Prostate gland (tissue), 2 donors: ENCODE measurements around the gene CALHM1. TPM values are rescaled to one million over a fixed set of nuclear protein-coding genes. Genes with fewer than 3 reads are reported as not detected.

ENCODE experiments used
- DNase-seq: peaks from one replicate; pipeline ENCODE4 v3.0.0-alpha.2; 2019; ENCODE audit warnings: low spot score
- H3K27ac ChIP-seq, 2 donors: fragments of 200-600 bp; sonication (generic); 2 replicates each; pipeline ENCODE4 v1.5.1; 2017 to 2019
- H3K27me3 ChIP-seq: fragments of 200-600 bp; sonication (generic); replicated peaks from 2 replicates; pipeline ENCODE4 v1.5.1; 2019; ENCODE audit not compliant: insufficient read depth
- H3K36me3 ChIP-seq, 2 donors: fragments of 200-600 bp; sonication (generic); 1 replicate in 1 of 2; 2 replicates in 1 of 2; pipeline versions ENCODE4 v1.5.1 to v1.8.1; 2017 to 2019
- H3K4me1 ChIP-seq: fragments of 200-600 bp; sonication (generic); replicated peaks from 2 replicates; pipeline ENCODE4 v1.5.1; 2019
- H3K4me3 ChIP-seq, 2 donors: fragments of 200-600 bp; sonication (generic); 2 replicates each; pipeline ENCODE4 v1.5.1; 2017 to 2019
- H3K9me3 ChIP-seq: fragments of 200-600 bp; sonication (generic); 2 replicates; pipeline ENCODE4 v1.5.1; 2017
- CTCF ChIP-seq, 4 experiments: fragments of 200-600 bp in 2 of 4; fragments of 450-650 bp in 2 of 4; sonication (generic) in 2 of 4; IDR thresholded peaks; 1 replicate in 3 of 4; 2 replicates in 1 of 4; pipeline ENCODE4 v1.5.1; 2016 to 2019; ENCODE audit warnings: antibody characterized with exemption in 4 of 4, mild to moderate bottlenecking in 2 of 4, moderate library complexity in 2 of 4
- POLR2A ChIP-seq: fragments of 450-650 bp; IDR thresholded peaks from one replicate; pipeline ENCODE4 v1.6.1; 2016; ENCODE audit warnings: antibody characterized with exemption, mild to moderate bottlenecking
- POLR2AphosphoS5 ChIP-seq: sonication (generic); formaldehyde crosslinking; IDR thresholded peaks from one replicate; pipeline ENCODE4 v1.6.1; 2017; ENCODE audit warnings: antibody characterized with exemption
- WGBS: methylation state at CpG from one replicate; pipeline ENCODE4 v1.1.5; 2018; 5-methylcytosine and 5-hydroxymethylcytosine counted together
- intact Hi-C: fragments of 100-400 bp; cut with DNase I; formaldehyde crosslinking; loops from one replicate; pipeline ENCODE4 v1.14.2; 2022
- total RNA-seq, 2 donors: library from RNA; depleted of rRNA; stranded (reverse); fragments of >200 nt; gene quantifications; one replicate each; pipeline ENCODE4 v1.1.0, GENCODE V29; 2016

CALHM1 gene
- total RNA-seq, 2 donors from 2014 or later = not detected

- peak overlapping the region; percentile 69 to 83 for H3K27ac ChIP-seq
- intact Hi-C loops = no loop called here
- 33% methylated on average over 27 of the region's 27 CpGs for WGBS
- H3K4me1 ChIP-seq = no peaks in the 10 kb centered on the region
- no peaks in the 10 kb centered on the region for H3K9me3 ChIP-seq
- peak overlapping the region; percentile 46 to 53 for H3K4me3 ChIP-seq
- no peaks in the 10 kb centered on the region for H3K36me3 ChIP-seq
- DNase-seq = no peak
- no peaks in the 10 kb centered on the region for H3K27me3 ChIP-seq
- TF ChIP-seq POLR2A = no peak
- no peak for TF ChIP-seq CTCF (IDR thresholded peaks at IDR 0.05)
- TF ChIP-seq POLR2AphosphoS5 = no peak
Measured at GRCh38 chr10:103452506-103453230, 6.0 kb downstream of the CALHM1 start.

- intact Hi-C loops = no loop called here
- Histone ChIP-seq H3K27me3 (no peaks in the 10 kb centered on the region), H3K9me3 (no peaks in the 10 kb centered on the region), H3K36me3 (peaks cover 0 to 5% of the 10 kb centered on the region in 2 donors), H3K4me3 (peak within 1 kb of the TSS; percentile 46 to 53), H3K4me1 (no peaks in the 10 kb centered on the region), H3K27ac (peak within 1 kb of the TSS; percentile 69 to 83)
- TF ChIP-seq POLR2AphosphoS5 = peak; percentile 18
- TF ChIP-seq CTCF (IDR thresholded peaks at IDR 0.05) = no peak
- WGBS = 1% methylated on average over 32 of the region's 32 CpGs
- peak; percentile 34 for DNase-seq
Measured at GRCh38 chr10:103451831-103452505, 6.7 kb downstream of the CALHM1 start, which contains the start of gene CALHM2. Gene CALHM2, minus strand, starts transcription at chr10:103452370. Its CDS starts 2,429 bp downstream, at chr10:103449941.

GRCh38 chr10:103451091-103451813 lies 7.4 kb downstream of the CALHM1 start:
- no peaks in the 10 kb centered on the region for H3K4me1 ChIP-seq
- no peaks in the 10 kb centered on the region for H3K27me3 ChIP-seq
- DNase-seq = no peak
- intact Hi-C loops = no loop called here
- 9% methylated on average over 14 of the region's 14 CpGs for WGBS
- peak overlapping the region; percentile 69 to 83 for H3K27ac ChIP-seq
- H3K4me3 ChIP-seq = peak overlapping the region; percentile 46 to 53
- TF ChIP-seq CTCF (IDR thresholded peaks at IDR 0.05) (no peak), POLR2AphosphoS5 (peak; percentile 17)
- no peaks in the 10 kb centered on the region for H3K9me3 ChIP-seq
- peaks cover 0 to 7% of the 10 kb centered on the region in 2 donors for H3K36me3 ChIP-seq

- intact Hi-C loops = no loop called here
- H3K36me3 ChIP-seq = peaks cover 0 to 7% of the 10 kb centered on the region in 2 donors
- H3K4me3 ChIP-seq = no peak overlapping the region
- H3K9me3 ChIP-seq = no peaks in the 10 kb centered on the region
- TF ChIP-seq POLR2A = no peak
- TF ChIP-seq CTCF (IDR thresholded peaks at IDR 0.05) = no peak
- no peak for TF ChIP-seq POLR2AphosphoS5
- no peak for DNase-seq
- no peak overlapping the region for H3K27ac ChIP-seq
- 85% methylated on average over 12 of the region's 12 CpGs for WGBS
- no peaks in the 10 kb centered on the region for H3K4me1 ChIP-seq
- H3K27me3 ChIP-seq = no peaks in the 10 kb centered on the region
Measured at GRCh38 chr10:103450201-103450695, 8.5 kb downstream of the CALHM1 start.
